ENCODE results near the gene ACTR5. TPM values are rescaled to one million over a fixed set of nuclear protein-coding genes. Genes with fewer than 3 reads are reported as not detected.

ACTR5 gene
- total RNA-seq, 1 experiment from 2014 or later = 14.1 TPM

DNA sequence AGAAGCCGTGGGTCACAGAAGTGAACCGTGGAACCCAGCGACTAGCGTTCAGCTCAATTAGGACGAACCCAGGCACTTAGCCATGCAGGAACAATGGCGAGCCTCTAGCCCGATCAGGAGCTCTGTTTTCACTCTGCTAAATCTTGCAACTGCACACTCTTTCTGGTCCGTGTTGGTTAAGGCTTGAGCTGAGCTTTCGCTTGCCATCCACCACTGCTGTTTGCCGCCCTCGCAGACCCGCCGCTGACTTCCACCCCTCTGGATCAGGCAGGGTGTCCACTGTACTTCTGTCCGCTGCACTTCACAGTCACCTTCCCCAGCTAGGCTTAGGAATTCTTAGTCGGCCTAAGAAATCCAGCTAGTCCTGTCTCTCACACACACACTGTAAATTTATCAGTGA lies 49.7 kb upstream of the ACTR5 start:
- H3K27ac ChIP-seq (ENCODE audit: insufficient read length, low read depth, low read length) = no peak overlapping the region
- no peak overlapping the region for H3K14ac ChIP-seq (ENCODE audit: insufficient read depth, low read length)
- no peak overlapping the region for H4K5ac ChIP-seq (ENCODE audit: insufficient read length, low read depth, low read length)
- H2BK15ac ChIP-seq (ENCODE audit: low read depth, low read length) = no peak overlapping the region
- no peaks in the 10 kb centered on the region for H3K23me2 ChIP-seq (ENCODE audit: insufficient read length, low read depth, low read length, poor library complexity, severe bottlenecking)
- H2AK5ac ChIP-seq (ENCODE audit: insufficient read length, low read length) = no peak overlapping the region
- no peak overlapping the region for H2BK12ac ChIP-seq (ENCODE audit: insufficient read length, low read depth, low read length)
- no peaks in the 10 kb centered on the region for H3K79me1 ChIP-seq (ENCODE audit: insufficient read depth, low read depth, low read length, poor library complexity, severe bottlenecking)
- WGBS (ENCODE audit: extremely low coverage, insufficient read length, low lambda C conversion rate) = no CpG with 5 or more reads among the region's 15 CpGs
- H3K9ac ChIP-seq (ENCODE audit: extremely low read depth, insufficient read length, low read length) = no peak overlapping the region
- H3K4me1 Mint-ChIP-seq = peaks cover 4 to 7% of the 10 kb centered on the region in 2 experiments; a peak in 3 of 4 replicates
- no peak overlapping the region for H3K4ac ChIP-seq (ENCODE audit: low read depth, low read length)
- no peak overlapping the region for H3K23ac ChIP-seq (ENCODE audit: insufficient read length, low read depth, low read length)
- no peak overlapping the region for H2BK120ac ChIP-seq (ENCODE audit: low read depth, low read length, poor library complexity, severe bottlenecking)
- H4K20me1 ChIP-seq (ENCODE audit: control insufficient read depth, insufficient read depth, insufficient read length) = no peaks in the 10 kb centered on the region
- H3K56ac ChIP-seq (ENCODE audit: insufficient read length, low read depth, low read length) = no peak overlapping the region
- no peaks in the 10 kb centered on the region for H3K27me3 ChIP-seq (ENCODE audit: insufficient read depth, low read length)
- H2BK20ac ChIP-seq (ENCODE audit: low read depth, low read length, poor library complexity, severe bottlenecking) = no peak overlapping the region
- no peaks in the 10 kb centered on the region for H3K79me2 ChIP-seq (ENCODE audit: insufficient read depth, low read length)
- H3K4me1 ChIP-seq (ENCODE audit: insufficient read depth, low read length) = no peaks in the 10 kb centered on the region; the same call in 1 of the 2 replicates
- H3K27ac Mint-ChIP-seq = no peak overlapping the region
- H3K18ac ChIP-seq (ENCODE audit: insufficient read length, low read depth, low read length) = no peak overlapping the region
- no peaks in the 10 kb centered on the region for H3K9me3 ChIP-seq (ENCODE audit: control insufficient read depth, low read depth, low read length)
- no peaks in the 10 kb centered on the region for H3K36me3 Mint-ChIP-seq (ENCODE audit: insufficient read depth in 1 of 3, low read depth in 3 of 3)
- TF ChIP-seq, protein P1, sequence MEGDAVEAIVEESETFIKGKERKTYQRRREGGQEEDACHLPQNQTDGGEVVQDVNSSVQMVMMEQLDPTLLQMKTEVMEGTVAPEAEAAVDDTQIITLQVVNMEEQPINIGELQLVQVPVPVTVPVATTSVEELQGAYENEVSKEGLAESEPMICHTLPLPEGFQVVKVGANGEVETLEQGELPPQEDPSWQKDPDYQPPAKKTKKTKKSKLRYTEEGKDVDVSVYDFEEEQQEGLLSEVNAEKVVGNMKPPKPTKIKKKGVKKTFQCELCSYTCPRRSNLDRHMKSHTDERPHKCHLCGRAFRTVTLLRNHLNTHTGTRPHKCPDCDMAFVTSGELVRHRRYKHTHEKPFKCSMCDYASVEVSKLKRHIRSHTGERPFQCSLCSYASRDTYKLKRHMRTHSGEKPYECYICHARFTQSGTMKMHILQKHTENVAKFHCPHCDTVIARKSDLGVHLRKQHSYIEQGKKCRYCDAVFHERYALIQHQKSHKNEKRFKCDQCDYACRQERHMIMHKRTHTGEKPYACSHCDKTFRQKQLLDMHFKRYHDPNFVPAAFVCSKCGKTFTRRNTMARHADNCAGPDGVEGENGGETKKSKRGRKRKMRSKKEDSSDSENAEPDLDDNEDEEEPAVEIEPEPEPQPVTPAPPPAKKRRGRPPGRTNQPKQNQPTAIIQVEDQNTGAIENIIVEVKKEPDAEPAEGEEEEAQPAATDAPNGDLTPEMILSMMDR (conservative IDR thresholded peaks at IDR 0.05) = no peak
- H4K91ac ChIP-seq (ENCODE audit: insufficient read length, low read depth, low read length) = no peak overlapping the region
- H3T11ph ChIP-seq (ENCODE audit: low read length) = no peak overlapping the region
- no peak for DNase-seq
- no peaks in the 10 kb centered on the region for H3K9me3 Mint-ChIP-seq
- H4K8ac ChIP-seq (replicated peaks; ENCODE audit: insufficient read length, low read depth, low read length) = no peak overlapping the region
- no peak overlapping the region for H2AFZ ChIP-seq (ENCODE audit: low read length)
- H3K27me3 Mint-ChIP-seq (ENCODE audit: low read depth) = peaks cover 51% of the 10 kb centered on the region
- no peak overlapping the region for H3K4me2 ChIP-seq (ENCODE audit: insufficient read depth, insufficient read length, low read length)
- H3K4me3 Mint-ChIP-seq = no peak overlapping the region
- no peak overlapping the region for H2BK5ac ChIP-seq (ENCODE audit: insufficient read length, low read length)

All from H9 (cell line).